NCI-H345 treated with DMSO at 0.1 percent for 48 hours (cell line): ENCODE results near the gene PELI3.
A peak's percentile ranks its signal among the peaks of the same experiment; 100 is the strongest.

Experiments
- DNase-seq: peaks from one replicate; lab custom pipeline; 2025; ENCODE audit not compliant: unreplicated experiment; lab: John Stamatoyannopoulos, UW

PELI3 gene

GRCh38 chr11:66473608-66474515 is 7.2 kb downstream of the PELI3 start:
- DNase-seq: no peak

- DNase-seq: no peak
Measured at GRCh38 chr11:66475349-66476172, 8.9 kb downstream of the PELI3 start.

GRCh38 chr11:66476173-66476840 is 9.6 kb downstream of the PELI3 start:
- DNase-seq: no peak

GRCh38 chr11:66476841-66477251 is 10.1 kb downstream of the PELI3 start:
- no peak for DNase-seq

GRCh38 chr11:66477263-66478201 is 10.8 kb downstream of the PELI3 start:
- no peak for DNase-seq

- no peak for DNase-seq
Measured at GRCh38 chr11:66478729-66479393, 12.2 kb downstream of the PELI3 start.

- peak; percentile 87 for DNase-seq
Measured at GRCh38 chr11:66479394-66480116, 12.8 kb downstream of the PELI3 start.

- peak; percentile 96 for DNase-seq
Measured at GRCh38 chr11:66480117-66480938, 13.6 kb downstream of the PELI3 start, which contains the start of gene DPP3. DPP3 (plus strand) TSS chr11:66480434; CDS start chr11:66482201, 1,767 bp downstream.

GRCh38 chr11:66484806-66485380 is 18.2 kb downstream of the PELI3 start:
- no peak for DNase-seq

GRCh38 chr11:66488957-66489356 is 22.3 kb downstream of the PELI3 start:
- DNase-seq: no peak

- DNase-seq: peak; percentile 91
Measured at GRCh38 chr11:66489636-66490035, 22.9 kb downstream of the PELI3 start.

GRCh38 chr11:66491315-66491935 is 24.7 kb downstream of the PELI3 start:
- DNase-seq: no peak

- no peak for DNase-seq
Measured at GRCh38 chr11:66492161-66492865, 25.6 kb downstream of the PELI3 start.

GRCh38 chr11:66493130-66493529 is 26.4 kb downstream of the PELI3 start:
- no peak for DNase-seq

GRCh38 chr11:66494458-66494857 is 27.8 kb downstream of the PELI3 start:
- DNase-seq: no peak

GRCh38 chr11:66494935-66495334 is 28.2 kb downstream of the PELI3 start:
- DNase-seq: no peak

GRCh38 chr11:66495401-66495854 is 28.7 kb downstream of the PELI3 start:
- no peak for DNase-seq
